ENCODE data around the gene RPAIN.
"Not testable (repeated sequence)": the region's sequence is repeated elsewhere in the genome, so short reads cannot be mapped to it uniquely, and the experiment has no call there.

Gene RPAIN

DNA sequence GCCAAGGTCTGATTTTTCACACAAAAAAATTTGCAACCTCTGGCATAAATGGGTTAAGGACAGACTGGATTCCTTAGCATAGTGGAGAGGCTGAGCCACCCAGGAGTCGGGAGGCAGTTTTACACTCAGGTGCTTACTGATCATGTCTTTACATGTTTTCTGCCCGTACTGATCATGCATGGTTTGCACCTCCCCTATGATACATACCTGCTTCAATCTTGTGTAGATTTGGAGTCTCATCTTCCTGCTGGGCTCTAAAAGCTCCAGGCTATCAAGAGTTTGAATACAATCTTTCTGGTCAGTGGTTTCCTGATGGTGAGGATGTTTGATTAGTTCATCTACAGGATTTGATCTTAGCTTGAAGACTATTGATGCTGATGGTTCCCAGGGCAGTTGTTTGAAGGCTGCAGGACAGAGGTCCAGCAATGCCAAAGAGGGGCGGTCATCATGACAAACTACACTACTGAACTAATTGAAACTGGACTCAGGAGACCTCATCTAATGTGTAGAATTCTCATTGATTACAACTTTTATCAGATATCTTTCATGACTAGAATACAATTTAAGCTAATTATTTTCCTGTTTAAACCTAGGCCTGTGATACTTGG lies 12.1 kb downstream of the RPAIN start:
- no peak overlapping the region for H3K4me3 ChIP-seq (ENCODE audit: insufficient read depth, low read length, poor library complexity, severe bottlenecking)
- H3K27ac ChIP-seq (ENCODE audit: low read depth, low read length) = no peak overlapping the region
- TF ChIP-seq EZH2phosphoT487 (conservative IDR thresholded peaks at IDR 0.05; ENCODE audit: low read length) = no peak
- TF ChIP-seq, protein P1, sequence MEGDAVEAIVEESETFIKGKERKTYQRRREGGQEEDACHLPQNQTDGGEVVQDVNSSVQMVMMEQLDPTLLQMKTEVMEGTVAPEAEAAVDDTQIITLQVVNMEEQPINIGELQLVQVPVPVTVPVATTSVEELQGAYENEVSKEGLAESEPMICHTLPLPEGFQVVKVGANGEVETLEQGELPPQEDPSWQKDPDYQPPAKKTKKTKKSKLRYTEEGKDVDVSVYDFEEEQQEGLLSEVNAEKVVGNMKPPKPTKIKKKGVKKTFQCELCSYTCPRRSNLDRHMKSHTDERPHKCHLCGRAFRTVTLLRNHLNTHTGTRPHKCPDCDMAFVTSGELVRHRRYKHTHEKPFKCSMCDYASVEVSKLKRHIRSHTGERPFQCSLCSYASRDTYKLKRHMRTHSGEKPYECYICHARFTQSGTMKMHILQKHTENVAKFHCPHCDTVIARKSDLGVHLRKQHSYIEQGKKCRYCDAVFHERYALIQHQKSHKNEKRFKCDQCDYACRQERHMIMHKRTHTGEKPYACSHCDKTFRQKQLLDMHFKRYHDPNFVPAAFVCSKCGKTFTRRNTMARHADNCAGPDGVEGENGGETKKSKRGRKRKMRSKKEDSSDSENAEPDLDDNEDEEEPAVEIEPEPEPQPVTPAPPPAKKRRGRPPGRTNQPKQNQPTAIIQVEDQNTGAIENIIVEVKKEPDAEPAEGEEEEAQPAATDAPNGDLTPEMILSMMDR (IDR thresholded peaks at IDR 0.05; ENCODE audit: insufficient read depth, low read length, poor library complexity, severe bottlenecking) = no peak
- peaks cover 16% of the 10 kb centered on the region for H3K79me2 ChIP-seq (ENCODE audit: insufficient read depth, low read length)
- no peak overlapping the region for H3K4me2 ChIP-seq (ENCODE audit: low read depth, low read length, poor library complexity, severe bottlenecking)
- peaks cover 25% of the 10 kb centered on the region for H3K36me3 ChIP-seq (ENCODE audit: low read length)
- H3K27me3 ChIP-seq (ENCODE audit: low read length) = no peaks in the 10 kb centered on the region
- peaks cover 35% of the 10 kb centered on the region for H3F3A ChIP-seq (ENCODE audit: insufficient read depth)
- H4K20me1 ChIP-seq (ENCODE audit: low read depth, low read length) = no peaks in the 10 kb centered on the region
- no peaks in the 10 kb centered on the region for H3K9me2 ChIP-seq (replicated peaks; ENCODE audit: insufficient read depth, low read length)
- H3K9me3 ChIP-seq (ENCODE audit: insufficient read depth, low read length) = no peaks in the 10 kb centered on the region
- no peak overlapping the region for H3K9ac ChIP-seq (ENCODE audit: low read length)
- H2AFZ ChIP-seq (ENCODE audit: low read depth, low read length, severe bottlenecking) = no peak overlapping the region

GRCh38 chr17:5434984-5435383 lies 15.0 kb downstream of the RPAIN start:
- H3K79me2 ChIP-seq (ENCODE audit: insufficient read depth, low read length) = peaks cover 35% of the 10 kb centered on the region
- no peak overlapping the region for H2AFZ ChIP-seq (ENCODE audit: low read depth, low read length, severe bottlenecking)
- H3K4me3 ChIP-seq (ENCODE audit: insufficient read depth, low read length, poor library complexity, severe bottlenecking) = no peak overlapping the region
- H3K4me2 ChIP-seq (ENCODE audit: low read depth, low read length, poor library complexity, severe bottlenecking) = no peak overlapping the region
- no peaks in the 10 kb centered on the region for H4K20me1 ChIP-seq (ENCODE audit: low read depth, low read length)
- no peaks in the 10 kb centered on the region for H3K9me2 ChIP-seq (replicated peaks; ENCODE audit: insufficient read depth, low read length)
- H3F3A ChIP-seq (ENCODE audit: insufficient read depth) = peaks cover 35% of the 10 kb centered on the region
- H3K36me3 ChIP-seq (ENCODE audit: low read length) = peaks cover 17% of the 10 kb centered on the region
- no peak overlapping the region for H3K27ac ChIP-seq (ENCODE audit: low read depth, low read length)
- H3K9me3 ChIP-seq (ENCODE audit: insufficient read depth, low read length) = no peaks in the 10 kb centered on the region
- no peak overlapping the region for H3K9ac ChIP-seq (ENCODE audit: low read length)
- no peaks in the 10 kb centered on the region for H3K27me3 ChIP-seq (ENCODE audit: low read length)
- TF ChIP-seq, protein P1 (IDR thresholded peaks at IDR 0.05; ENCODE audit: insufficient read depth, low read length, poor library complexity, severe bottlenecking) = no peak
- no peak for TF ChIP-seq EZH2phosphoT487 (conservative IDR thresholded peaks at IDR 0.05; ENCODE audit: low read length)

DNA sequence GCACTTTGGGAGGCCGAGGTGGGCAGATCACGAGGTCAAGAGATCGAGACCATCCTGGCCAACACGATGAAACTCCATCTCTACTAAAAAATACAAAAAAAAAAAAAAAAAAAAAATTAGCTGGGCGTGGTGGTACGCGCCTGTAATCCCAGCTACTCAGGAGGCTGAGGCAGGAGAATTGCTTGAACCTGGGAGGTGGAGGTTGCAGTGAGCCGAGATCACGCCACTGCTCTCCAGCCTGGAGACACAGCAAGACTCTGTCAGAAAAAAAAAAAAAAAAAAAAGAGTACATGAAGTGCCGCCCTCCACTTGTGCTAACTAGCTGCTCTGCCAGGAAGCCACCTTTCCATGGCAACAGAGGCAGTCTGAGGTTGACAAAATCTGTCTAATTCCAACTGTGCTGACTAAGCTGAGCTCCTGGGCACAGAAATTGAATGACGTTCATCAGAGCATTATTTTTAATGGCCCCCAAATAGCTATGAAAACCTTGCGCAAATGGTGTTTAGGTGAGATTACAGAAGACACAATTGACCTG lies 15.9 kb downstream of the RPAIN start:
- H3K9ac ChIP-seq (ENCODE audit: low read length); H3K4me3 ChIP-seq (ENCODE audit: insufficient read depth, low read length, poor library complexity, severe bottlenecking); H3K9me3 ChIP-seq (ENCODE audit: insufficient read depth, low read length); H4K20me1 ChIP-seq (ENCODE audit: low read depth, low read length); H3K9me2 ChIP-seq (replicated peaks; ENCODE audit: insufficient read depth, low read length); H3K27ac ChIP-seq (ENCODE audit: low read depth, low read length); H2AFZ ChIP-seq (ENCODE audit: low read depth, low read length, severe bottlenecking); H3K27me3 ChIP-seq (ENCODE audit: low read length): not testable (repeated sequence)
- Histone ChIP-seq H3K4me2 (ENCODE audit: low read depth, low read length, poor library complexity, severe bottlenecking) (peak overlapping the region; percentile 73), H3K79me2 (ENCODE audit: insufficient read depth, low read length) (peaks cover 35% of the 10 kb centered on the region), H3K36me3 (ENCODE audit: low read length) (peaks cover 17% of the 10 kb centered on the region), H3F3A (ENCODE audit: insufficient read depth) (peaks cover 35% of the 10 kb centered on the region)

GRCh38 chr17:5437721-5438317 lies 17.8 kb downstream of the RPAIN start:
- Histone ChIP-seq H2AFZ (ENCODE audit: low read depth, low read length, severe bottlenecking) (no peak overlapping the region), H3K36me3 (ENCODE audit: low read length) (peaks cover 7% of the 10 kb centered on the region; the same call in 1 of the 2 replicates), H3K9me3 (ENCODE audit: insufficient read depth, low read length) (no peaks in the 10 kb centered on the region), H3K9ac (ENCODE audit: low read length) (peak overlapping the region; percentile 91), H4K20me1 (ENCODE audit: low read depth, low read length) (no peaks in the 10 kb centered on the region), H3K79me2 (ENCODE audit: insufficient read depth, low read length) (peaks cover 35% of the 10 kb centered on the region), H3F3A (ENCODE audit: insufficient read depth) (peaks cover 33% of the 10 kb centered on the region), H3K27me3 (ENCODE audit: low read length) (no peaks in the 10 kb centered on the region), H3K4me3 (ENCODE audit: insufficient read depth, low read length, poor library complexity, severe bottlenecking) (peak overlapping the region; percentile 77), H3K4me2 (ENCODE audit: low read depth, low read length, poor library complexity, severe bottlenecking) (peak overlapping the region; percentile 73), H3K9me2 (replicated peaks; ENCODE audit: insufficient read depth, low read length) (no peaks in the 10 kb centered on the region), H3K27ac (ENCODE audit: low read depth, low read length) (peak overlapping the region; percentile 40)
- TF ChIP-seq, protein P1 (IDR thresholded peaks at IDR 0.05; ENCODE audit: insufficient read depth, low read length, poor library complexity, severe bottlenecking) = no peak
- TF ChIP-seq EZH2phosphoT487 (conservative IDR thresholded peaks at IDR 0.05; ENCODE audit: low read length) = no peak
